HG02623 (cell line): ENCODE measurements around the gene ACKR2.
A peak's percentile ranks its signal among the peaks of the same experiment; 100 is the strongest.
"Not testable (repeated sequence)": the region's sequence is repeated elsewhere in the genome, so short reads cannot be mapped to it uniquely, and the experiment has no call there.

Experiments
- ATAC-seq: cut with Tn5 transposase; IDR thresholded peaks from one replicate; pipeline ENCODE4 v1.9.1; 2021; ENCODE audit warnings: moderate library complexity; ENCODE audit not compliant: unreplicated experiment

ACKR2 gene

DNA sequence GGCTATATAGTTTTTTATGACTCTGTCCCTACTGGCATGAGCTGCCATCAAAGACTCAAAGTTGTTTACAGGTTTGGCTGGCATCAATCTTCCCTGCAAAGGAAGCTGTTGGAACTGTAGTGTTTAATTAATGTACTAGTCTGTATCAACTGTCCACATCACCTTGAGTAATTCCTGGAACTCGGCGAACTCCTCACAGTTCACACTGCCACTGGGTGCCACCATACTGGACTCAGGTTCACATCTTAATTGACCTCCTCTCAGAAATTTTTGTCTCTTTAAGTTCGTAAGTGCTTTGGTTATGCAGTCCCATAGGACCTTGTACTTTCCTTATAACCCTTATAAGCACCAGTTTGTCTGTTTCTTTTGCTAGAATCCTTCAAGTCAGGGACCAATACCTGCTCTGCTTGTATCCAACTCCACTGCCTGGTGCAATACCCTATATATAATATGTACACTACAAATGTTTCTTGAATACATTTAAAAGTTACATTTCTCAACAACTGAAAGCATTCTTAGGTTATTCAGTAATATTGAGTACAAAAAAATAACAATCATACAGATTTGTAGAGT, 8.1 kb upstream of the ACKR2 start:
- ATAC-seq, result no peak

DNA sequence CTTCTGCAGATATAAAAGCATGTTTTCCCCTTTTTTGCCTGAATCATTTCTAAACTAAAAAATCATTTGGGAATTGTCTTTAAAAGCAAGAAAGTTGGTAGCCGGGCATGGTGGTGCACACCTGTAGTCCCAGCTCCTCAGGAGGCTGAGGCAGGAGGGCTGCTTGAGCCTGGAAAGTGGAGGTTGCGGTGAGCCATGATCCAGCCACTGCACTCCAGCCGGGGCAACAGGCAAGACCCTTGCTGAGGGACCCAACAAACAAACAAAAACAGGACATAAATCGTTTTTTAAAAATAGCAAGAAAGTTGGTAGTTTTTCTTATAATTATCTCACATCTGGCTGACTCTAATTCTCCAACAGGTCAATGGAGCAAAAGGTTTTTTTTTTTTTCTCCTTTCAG, 7.5 kb upstream of the ACKR2 start:
- no peak for ATAC-seq

DNA sequence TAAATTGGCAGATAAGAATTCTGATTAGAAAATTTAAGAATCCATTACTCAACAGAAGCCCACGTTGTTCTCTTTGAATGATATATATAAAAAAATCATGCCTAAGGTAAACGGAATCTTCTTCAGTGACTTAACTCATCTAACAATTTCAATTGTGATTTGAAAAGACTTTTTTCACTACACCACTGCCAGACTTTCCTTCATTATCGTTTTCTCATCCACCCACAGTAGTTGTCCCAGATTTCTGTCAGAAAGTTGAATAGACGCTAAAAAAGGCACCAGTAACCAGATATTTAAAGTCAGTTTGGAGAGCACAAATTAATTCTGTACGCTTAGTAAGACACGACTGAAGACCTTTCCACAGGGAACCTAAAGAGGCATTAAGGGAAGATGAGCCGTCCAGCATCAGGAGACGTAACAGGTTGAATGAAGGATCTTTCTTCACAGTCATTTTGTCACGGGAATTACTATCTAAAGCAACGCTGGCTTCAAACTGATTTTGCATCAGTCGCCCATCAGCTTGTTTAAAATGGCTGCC, 6.3 kb upstream of the ACKR2 start:
- no peak for ATAC-seq

DNA sequence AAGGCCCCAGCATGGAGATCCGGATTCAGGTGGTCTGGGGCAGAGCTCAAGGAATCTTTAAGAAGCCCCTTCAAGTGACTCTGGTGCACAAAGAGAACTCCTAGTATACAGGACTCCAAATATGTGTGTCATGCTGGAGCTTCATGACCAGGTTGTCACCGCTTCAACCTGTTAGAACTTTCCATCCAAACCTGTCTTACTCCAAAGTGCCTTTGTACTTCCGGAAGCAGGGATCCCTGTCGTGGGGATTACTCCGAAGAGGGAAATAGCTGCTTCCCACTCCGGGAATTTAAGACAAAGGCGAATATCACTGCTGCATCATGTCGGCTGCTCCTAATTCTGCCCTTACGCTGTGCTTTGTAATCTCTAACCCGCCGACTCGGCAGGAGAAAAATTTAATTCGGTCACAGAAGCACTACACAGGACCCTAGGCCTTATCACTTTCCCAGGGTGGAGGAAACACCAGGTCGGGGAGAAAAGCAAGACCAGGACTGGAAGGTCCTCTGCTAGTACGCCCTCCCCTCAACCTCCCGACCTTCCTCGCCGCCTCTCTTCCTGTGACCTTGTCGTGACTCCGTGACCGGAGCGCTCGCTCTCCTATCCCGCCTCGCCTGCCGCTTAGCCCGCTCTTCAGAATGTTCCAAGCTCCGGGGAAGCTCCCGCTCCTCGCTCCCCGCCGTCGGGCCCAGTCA, 5.7 kb upstream of the ACKR2 start:
- ATAC-seq, result peak; percentile 19

DNA sequence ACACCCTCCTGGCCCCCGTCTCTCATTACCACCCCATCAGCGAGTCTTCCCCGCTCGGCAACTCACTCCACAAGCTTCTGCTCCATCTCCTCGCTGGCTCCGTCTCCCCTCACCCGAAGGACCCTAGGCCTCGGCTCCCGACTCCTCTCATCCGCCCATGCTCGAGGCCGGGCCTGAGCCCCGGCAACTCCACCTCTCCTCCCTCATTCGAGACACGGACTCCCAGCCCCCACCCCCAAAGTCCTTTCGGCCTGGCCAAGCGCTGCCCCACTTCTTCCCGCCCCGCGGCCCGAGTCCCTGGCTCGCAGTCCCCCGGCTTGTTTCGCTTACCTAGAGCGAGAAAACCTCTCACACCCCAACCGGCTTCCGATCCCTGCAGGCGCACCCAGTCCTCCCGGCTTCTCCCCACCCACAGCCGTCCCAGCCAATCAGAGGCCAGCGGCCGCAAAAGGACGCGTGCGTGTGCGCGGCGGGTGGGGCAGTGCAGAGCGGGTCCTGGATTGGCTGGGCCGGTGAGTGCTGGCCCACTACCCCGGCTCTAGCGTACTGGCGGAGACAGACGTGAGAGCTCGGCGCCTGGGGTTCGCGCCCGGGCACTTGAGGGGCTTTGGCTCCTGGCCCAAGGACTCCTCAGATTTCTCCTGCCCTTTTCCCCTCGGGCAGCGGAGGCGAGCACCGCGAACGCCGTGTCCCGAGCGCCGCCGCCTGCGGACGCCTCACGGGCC, 5.0 kb upstream of the ACKR2 start, which contains the start of gene HIGD1A:
TSS of gene HIGD1A (minus strand) at position 385 of the 725 bp plus-strand sequence. CDS start 10,237 bp downstream, outside the sequence.
- ATAC-seq, result peak; percentile 99

DNA sequence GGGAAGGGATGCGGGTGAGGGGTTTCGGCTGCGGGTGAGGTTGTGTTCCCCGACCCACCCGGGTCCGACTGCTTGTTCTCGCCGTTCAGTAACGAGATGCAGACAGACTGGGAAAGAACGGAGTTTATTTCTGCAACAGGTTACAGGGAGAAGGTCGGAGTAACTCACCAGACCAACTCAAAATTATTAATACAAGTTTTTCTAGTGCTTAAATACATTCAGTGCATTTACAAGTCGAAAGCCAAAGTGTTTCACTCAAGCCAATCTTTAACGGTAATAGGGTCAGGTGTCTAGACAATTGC, 4.5 kb upstream of the ACKR2 start:
- ATAC-seq, result no peak

DNA sequence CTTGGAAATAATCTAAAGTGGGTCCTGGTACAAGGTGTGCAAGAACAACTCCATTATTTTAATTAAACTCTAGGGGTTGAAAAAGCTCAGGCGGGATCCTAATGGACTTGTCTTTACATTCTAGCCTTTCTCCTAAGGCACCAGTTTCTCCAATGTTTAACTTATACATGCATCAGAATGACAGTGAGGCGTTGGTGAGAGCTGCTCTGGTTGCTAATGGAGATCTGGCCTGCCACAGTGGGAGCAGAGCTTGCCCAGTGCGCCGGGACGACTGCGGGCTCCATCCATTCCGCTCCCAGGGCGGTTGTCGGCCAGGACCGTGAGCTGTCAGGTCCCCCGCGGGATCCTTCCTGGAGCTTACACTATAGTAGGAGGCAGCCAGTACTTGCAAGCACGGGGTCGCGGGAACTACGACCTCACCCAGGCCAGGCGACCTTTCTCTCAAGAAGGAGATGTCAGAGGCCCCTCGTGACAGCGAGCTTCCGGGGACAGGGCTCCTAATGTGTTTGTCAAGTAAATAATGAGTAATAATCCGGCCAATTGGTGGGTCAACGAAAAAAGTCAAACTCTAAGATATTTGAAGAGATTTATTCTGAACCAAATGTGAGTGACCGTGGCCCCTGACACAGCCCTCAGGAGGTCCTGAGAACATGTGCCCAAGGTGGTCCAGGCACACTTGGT, 4.0 kb upstream of the ACKR2 start:
- no peak for ATAC-seq

GRCh38 chr3:42807929-42808328, 1.3 kb upstream of the ACKR2 start:
- no peak for ATAC-seq

DNA sequence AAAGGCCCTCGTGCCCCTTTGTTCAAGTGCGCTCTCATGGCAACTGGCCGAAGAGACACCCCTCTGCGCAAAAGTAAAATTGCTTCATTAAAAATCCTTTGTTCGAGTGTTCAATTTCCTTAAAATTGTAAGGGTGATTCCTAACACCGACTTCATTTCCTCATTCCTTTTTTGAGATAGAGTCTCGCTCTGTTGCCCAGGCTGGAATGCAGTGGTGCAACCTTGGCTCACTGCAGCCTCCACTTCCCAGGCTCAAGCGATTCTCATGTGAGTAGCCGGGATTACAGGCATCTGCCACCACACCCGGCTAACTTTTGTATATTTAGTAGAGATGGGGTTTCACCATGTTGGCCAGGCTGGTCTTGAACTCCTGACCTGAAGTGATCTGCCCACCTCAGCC, 1.5 kb downstream of the ACKR2 start:
- not testable (repeated sequence) for ATAC-seq

GRCh38 chr3:42811118-42811883, 2.1 kb downstream of the ACKR2 start:
- ATAC-seq, result not testable (repeated sequence)

GRCh38 chr3:42814246-42814645, 5.0 kb downstream of the ACKR2 start:
- ATAC-seq, result no peak

DNA sequence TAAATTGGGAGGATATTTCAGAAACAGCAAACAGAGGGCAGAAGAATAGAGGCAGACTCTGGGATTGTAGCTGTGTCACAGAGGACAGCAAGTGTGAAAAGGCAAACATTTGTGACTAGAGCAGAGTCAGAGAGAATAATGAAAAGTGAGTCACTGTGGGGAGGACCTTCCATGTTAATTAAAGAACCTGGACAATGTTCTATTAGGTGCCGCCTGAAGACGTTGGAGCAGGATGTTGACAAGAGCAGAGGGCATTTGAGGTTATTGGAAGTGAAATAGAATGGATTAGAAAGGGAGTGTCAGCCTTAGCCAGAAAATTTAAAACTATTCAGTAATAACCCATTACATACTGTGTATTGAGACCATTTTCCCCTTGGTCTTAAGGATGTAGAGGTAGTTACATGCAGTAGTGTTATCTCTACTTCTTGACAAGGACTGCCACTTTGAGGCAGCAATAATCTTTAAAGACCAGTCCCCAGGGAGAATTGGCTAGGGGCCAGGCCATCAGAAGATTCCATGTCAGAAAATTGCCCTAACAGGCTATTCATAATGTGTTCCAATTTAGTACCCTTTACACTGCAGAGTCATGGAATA, 5.8 kb downstream of the ACKR2 start:
- no peak for ATAC-seq

GRCh38 chr3:42815826-42816225, 6.6 kb downstream of the ACKR2 start:
- ATAC-seq, result no peak

- ATAC-seq, result no peak
Observed at GRCh38 chr3:42819351-42819965, 10.2 kb downstream of the ACKR2 start.

GRCh38 chr3:42820746-42821051, 11.5 kb downstream of the ACKR2 start:
- no peak for ATAC-seq

DNA sequence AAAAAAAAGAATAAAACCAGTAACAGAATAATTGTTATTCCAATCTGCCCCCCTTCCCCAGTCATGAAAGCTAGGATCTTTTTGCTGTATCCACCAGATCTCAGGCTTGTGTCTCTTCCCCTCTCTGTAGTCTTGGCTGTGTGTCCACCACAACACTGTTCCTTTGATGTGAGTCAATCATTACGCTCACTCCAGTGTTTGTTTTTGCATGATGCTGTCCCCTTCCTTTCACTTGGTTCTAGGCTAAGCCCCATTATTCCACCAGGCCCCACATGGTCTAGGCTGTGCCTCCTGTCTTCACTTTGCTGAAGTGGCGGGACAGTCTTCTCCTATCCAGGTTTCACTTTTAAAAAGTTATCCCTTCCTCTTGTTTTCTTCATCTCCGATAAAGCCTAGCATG, 13.6 kb downstream of the ACKR2 start:
- no peak for ATAC-seq

DNA sequence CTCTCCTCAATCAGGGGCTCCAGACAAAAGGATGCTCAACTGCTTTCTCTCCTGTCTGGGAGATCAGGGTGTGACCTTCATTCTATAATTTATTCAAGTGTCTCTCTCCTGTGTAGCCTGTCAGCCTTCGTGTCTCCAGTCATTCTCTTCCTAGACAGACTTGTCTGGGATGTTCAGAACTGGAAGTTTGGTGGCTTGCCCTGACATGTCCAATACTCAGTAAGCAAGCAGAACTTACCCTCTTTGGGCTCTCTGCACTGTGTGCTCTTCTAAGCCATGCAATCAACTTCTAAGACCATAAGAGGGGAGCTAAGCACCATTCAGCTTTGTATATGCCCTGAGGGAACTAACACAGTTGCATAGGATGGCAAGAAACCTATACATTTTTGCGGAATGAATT, 14.1 kb downstream of the ACKR2 start:
- ATAC-seq, result no peak

GRCh38 chr3:42826141-42826540, 16.9 kb downstream of the ACKR2 start:
- ATAC-seq, result no peak

DNA sequence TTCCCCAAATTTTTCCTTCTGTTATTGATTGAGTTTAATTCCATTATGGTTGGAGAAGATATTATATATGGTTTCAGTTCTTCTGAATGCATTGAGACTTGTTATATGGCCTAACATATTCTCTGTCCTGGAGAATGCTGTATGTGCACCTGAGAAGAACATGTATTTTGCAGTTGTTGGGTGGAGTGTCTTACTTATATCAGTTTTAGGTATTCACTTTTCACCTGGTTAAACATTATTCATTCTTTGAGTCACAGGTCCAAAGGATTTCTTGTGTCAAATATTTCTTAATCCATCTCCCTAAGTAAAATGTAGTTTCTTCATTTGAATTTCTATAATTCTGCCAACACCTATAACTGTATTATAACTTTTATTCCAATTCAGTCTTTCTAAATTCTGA, 17.8 kb downstream of the ACKR2 start:
- no peak for ATAC-seq

DNA sequence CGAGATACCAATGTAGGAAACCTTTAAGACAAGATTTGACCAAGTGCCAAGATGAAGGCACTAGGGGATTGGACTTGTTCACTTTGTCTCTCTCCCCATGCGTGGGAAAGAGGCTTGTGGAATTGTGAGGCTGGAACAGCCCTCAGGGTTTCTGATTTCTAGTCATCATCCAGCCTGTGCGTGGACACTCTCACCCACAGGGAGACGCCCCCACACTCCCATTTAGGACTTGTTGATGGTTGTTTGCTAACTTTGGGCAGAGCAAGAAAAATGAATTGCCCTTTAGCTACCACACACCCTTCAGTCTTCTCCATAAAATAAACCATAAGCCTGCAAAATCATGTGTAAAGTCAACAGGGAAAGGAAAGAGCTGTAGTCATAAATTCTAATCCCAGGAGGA, 18.4 kb downstream of the ACKR2 start:
- no peak for ATAC-seq
